ENCODE results near the gene MNT.
"Not testable (repeated sequence)": the region's sequence is repeated elsewhere in the genome, so short reads cannot be mapped to it uniquely, and the experiment has no call there.

Gene MNT, protein sequence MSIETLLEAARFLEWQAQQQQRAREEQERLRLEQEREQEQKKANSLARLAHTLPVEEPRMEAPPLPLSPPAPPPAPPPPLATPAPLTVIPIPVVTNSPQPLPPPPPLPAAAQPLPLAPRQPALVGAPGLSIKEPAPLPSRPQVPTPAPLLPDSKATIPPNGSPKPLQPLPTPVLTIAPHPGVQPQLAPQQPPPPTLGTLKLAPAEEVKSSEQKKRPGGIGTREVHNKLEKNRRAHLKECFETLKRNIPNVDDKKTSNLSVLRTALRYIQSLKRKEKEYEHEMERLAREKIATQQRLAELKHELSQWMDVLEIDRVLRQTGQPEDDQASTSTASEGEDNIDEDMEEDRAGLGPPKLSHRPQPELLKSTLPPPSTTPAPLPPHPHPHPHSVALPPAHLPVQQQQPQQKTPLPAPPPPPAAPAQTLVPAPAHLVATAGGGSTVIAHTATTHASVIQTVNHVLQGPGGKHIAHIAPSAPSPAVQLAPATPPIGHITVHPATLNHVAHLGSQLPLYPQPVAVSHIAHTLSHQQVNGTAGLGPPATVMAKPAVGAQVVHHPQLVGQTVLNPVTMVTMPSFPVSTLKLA

DNA sequence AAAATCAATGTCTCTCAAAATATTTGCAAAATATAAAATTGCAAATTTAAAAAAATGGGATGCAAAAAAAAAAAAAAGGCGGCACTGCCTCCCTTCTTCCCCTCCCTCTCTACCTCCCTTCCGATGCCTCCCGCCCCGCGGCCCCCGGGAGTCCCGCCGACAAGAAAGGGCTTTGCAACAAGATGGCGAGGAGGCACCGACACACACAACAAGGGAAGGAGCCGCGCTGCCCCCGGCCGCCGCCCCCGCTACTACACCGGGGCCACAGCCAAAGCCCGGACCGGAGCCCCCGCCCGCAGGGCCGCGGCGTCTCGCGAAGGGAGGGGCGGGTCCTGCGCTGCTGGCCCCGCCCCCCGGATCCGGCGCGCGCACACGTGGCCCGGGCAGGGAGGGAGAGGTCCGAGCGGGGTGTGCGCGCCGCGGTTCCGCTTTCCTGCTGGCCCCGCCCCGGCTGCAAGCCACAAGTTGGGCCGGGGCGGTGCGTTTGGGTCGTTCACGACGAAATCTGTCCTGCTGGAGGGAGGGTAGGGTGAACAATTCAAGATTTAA, at the start of gene MNT:
Gene MNT, minus strand, starts transcription at position 184 of the 549 bp plus-strand sequence. CDS start 348 bp downstream, outside the sequence.
- DNase-seq = peak; percentile 95

DNA sequence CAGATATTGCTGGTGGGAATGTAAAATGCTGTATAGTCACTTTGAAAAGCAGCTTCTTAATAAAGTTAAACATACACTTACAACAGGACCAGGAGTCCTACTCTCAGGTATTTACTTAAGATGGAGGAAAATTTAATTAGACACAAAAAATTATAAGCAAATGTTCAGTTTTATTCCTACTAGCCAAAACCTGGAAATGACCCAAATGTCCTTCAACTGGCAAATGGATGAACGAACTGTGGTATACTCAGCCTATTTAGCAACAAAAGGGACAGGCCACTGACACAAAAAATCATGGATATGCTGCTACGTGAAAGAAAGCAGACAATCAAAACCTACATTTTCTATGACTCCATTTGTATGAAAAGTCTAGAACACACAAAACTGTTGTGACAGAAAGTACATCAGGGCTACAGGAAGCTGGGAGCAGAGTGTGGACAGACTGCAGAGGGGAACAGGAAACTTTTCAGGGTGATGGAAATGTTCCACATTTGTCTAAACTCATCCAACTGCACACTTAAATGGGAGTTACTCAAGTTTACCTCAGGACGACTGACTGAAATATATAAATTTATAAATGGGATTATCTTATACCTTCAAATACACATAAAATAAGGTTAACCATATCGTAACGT, 49.3 kb upstream of the MNT start:
- no peak for DNase-seq

DNA sequence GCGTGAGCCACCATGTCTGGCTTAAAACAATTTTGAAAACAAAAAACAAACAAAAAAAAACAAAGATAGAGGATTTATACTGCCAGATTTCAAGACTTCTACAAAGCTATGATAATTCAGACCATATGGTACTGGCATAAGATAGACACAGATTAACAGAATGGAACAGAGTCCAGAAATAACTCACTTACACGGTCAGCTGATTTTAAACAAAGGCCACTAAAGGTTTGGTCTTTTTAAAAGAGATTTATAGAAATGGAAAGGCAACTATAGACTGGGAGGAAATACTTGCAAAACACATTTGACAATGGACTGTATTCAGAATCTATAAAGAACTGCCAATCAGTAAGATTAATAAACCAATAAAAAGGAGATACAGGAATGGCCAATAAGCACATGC, 48.6 kb upstream of the MNT start:
- DNase-seq = peak; percentile 17

DNA sequence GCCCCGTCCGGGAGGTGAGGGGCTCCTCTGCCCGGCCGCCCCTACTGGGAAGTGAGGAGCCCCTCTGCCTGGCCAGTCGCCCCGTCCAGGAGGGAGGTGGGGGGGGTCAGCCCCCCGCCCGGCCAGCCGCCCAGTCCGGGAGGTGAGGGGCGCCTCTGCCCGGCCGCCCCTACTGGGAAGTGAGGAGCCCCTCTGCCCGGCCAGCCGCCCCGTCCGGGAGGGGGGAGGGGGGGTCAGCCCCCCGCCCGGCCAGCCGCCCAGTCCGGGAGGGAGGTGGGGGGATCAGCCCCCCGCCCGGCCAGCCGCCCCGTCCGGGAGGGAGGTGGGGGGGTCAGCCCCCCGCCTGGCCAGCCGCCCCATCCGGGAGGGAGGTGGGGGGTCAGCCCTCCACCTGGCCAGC, 46.6 kb upstream of the MNT start:
- DNase-seq = not testable (repeated sequence)

DNA sequence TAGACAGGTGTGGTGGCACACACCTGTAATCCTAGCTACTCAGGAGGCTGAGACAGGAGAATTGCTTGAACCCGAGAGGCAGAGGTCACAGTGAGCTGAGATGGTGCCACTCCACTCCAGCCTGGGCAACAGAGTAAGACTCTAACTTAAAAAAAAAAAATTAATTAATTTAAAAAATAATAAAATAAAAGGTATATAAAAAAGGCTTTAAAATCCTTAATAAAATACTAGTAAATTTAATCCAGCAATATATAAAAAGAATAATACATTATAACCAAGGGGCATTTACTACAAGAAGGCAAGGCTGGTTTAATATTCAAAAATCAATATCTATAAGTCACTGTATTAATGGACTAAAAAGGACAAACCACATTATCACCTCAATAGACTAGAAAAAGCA, 44.8 kb upstream of the MNT start:
- DNase-seq = no peak

DNA sequence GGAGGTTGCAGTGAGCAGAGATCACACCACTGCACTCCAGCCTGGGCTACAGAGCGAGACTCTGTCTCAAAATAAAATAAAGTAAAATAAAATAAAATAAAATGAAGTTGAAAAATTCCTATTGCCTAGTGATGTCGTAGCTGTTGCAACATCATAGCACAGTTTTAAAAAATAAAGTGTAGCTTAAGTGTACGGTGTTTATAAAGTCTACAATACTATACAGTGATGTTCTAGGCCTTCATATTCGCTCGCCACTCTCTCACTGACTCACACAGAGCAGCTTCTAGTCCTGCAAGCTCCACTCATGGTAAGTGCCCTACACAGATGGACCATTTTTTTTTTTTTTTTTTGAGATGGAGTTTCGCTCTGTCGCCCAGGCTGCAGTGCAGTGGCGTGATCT, 43.5 kb upstream of the MNT start:
- DNase-seq = no peak

DNA sequence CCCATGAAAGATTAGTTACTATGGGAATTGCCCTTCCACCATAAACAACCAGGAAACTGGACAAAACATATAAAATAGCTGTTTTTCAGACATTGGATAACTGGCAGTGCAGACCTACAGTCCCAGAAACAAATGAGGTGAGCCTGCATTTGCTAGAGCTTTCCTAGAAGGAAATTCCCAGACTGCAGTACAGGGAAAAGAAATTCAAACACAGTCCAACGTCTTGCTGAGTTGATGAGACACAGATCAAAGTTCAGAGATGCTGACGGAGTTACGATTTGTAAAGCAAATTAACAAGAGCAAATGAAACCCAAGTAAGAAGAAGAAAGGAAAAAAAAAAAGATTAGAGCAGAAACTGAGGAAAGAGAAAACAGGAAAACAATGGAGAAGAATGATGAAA, 41.3 kb upstream of the MNT start:
- no peak for DNase-seq

DNA sequence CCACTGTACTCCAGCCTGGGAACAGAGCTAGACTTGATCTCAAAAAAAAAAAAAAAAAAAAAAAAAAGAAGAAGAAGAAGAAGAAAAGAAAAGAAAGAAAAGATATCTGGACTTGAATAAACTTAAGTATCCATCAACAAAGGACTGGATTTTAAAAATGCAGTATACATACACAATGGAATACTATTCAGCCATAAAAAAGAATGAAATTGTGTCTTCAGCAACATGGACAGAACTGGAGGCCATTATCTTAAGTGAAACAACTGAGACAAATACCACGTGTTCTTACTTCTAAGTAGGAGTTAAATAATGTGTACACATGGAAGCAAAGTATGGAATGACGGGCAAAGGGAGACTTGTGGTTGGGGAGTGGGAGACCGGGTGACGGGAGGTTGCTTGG, 40.1 kb upstream of the MNT start:
- DNase-seq = no peak

DNA sequence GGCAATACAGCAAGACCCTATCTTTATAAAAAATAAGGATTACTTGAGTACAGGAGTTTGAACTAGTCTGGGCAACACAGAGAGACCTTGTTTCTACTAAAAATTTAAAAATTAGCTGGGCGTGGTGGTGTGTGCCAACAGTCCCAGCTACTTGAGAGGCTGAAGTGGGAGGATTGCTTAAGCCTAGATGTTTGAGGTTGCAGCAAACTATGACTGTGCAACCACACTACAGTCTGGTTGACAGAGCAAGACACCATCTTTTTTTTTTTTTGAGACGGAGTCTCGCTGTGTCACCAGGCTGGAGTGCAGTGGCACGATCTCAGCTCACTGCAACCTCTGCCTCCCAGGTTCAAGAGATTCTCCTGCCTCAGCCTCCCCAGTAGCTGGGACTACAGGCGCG, 39.1 kb upstream of the MNT start:
- peak; percentile 27 for DNase-seq

DNA sequence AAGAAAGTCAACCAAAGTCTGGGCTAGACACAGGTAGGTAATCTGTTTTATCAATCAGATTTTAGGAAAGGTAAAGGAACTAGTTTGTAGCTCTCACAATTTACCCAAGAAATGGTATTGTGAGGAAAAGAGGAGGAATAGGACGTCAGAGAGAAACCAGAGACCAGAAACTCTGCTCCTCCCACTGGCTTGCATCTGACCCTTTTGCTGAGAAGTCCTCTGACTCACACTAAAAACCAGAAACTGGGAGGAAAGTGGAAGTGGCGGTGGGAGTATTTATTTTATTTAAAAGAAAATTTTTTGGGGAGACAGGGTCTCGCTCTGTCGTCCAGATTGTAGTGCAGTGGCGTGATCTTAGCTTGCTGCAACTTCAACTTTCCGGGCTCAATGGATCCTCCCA, 38.0 kb upstream of the MNT start:
- peak; percentile 36 for DNase-seq

DNA sequence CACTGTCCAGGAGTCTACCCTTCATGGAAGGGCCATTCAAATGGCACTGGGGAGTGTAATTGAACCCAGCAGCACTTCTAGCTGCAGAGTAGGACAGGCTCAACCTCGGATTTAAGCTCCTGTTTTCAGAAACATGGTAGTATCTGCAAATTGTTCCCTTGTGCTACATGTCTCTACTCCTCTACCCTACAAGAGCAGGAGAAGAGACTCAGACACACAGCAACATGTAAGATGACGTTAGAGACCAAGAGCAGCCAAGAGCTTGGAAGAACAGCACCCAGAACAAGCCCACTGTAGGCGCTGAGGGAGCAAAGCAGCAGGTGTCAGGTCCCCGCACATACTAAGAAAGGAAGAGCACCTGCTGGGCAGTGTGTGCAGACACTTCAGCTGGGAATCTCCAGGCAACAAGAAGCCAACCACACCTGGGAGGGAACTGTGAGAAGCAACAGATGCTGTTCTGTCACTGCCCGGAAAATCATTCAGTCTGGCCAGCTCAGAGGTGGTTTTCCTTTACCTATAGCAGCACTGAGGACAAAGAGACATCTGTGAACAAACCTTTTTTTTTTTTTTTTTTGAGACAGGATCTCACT, 35.6 kb upstream of the MNT start:
- no peak for DNase-seq

DNA sequence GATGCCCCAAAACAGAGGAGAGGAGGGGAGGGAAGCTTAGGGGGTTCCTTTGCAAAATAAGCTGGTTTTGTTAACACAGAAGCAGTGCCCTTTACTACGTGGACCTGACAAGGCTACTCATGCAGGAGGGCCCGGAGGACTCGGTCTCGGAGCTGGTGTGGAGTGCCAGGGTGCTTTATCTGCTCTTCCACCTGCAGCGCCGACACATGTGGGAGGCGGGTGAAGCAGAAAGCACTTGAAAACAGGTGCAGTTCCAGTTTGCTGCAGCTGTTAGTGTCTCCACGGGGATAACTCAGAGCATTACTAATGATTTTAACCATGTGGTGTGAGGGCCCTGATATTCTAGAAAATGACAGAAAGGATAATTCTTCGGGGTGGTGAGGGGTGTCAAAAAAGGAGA, 35.0 kb upstream of the MNT start:
- DNase-seq = no peak

DNA sequence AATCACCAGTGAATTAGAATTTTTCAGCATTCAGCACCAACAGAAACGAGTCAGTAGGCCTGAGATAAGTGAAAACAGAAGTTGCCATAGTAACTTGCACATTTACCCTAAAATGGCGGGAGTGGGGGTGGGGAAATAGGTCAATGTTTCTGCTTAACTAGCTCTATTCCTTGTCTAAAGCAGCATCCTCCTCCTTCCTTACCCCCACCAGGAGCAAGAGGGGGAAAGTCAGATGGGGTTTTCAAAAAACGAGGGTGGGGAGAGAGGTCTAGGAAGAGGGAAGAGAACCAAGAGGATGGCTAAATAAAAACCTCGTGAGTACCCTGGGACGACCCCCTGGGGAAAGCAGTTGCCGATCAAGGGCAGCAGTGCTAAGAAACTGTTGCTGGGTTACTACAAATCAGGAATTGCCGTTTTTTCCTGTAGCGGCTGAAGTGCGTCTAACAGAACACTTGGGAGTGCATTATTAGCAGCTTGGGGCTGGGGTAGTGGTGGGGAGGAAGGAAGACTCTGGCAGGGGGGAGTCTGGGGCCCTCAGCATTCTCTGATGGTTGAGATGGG, 34.4 kb upstream of the MNT start:
- peak; percentile 49 for DNase-seq

DNA sequence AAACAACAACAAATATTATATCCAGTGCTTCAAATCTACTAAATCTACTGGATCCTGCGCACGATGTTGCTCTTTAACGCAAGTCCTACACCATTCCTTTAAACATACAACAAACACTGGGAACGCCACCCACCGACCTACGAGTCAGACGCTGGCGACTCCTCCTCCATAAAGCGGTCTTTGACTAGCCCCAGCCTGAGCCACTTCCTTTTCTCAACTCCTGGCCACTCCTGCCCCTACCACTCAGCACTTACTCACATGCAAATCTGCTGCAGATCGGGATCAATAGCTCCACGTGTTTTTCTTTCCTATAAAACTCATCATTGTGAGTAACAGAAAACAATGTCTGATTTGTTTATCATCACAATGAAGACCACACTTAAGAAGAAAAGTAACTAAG, 32.8 kb upstream of the MNT start:
- DNase-seq = peak; percentile 20

DNA sequence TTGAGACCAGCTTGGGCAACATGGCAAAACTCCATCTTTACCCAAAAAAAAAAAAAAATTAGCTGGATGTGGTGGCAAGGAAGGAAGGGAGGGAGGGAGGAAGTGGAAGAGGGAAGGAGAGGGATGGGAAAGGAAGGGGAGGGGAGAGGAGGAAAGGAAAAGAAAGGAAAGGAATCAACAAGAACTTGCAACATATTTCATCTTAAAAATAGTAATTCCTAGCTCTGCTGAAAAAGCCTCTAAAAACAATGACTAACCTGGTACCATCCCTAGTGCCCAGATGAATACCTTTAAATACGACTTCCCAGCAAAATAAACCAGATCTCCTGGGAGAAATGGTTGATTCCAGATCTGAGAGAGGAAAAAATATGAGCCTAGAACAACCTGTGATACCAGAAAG, 27.1 kb upstream of the MNT start:
- no peak for DNase-seq

DNA sequence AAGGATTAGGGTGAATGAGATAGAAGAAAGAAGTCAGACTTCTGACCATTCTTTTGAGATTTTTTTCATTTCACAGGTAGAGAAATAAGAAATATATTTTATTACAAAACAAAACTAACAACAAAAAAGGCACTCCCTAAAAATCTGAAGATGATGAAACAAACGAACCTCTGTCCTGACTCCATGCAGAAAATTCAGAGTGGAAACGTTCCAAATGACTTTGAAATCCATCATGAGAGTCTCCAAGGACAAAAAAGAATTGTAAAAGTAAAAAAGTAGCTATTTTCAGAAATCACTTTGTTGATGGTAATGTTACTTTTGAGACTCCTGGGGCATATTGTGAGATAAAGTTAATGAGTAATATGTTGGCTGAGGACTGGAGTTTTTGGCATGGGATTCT, 26.4 kb upstream of the MNT start:
- no peak for DNase-seq

DNA sequence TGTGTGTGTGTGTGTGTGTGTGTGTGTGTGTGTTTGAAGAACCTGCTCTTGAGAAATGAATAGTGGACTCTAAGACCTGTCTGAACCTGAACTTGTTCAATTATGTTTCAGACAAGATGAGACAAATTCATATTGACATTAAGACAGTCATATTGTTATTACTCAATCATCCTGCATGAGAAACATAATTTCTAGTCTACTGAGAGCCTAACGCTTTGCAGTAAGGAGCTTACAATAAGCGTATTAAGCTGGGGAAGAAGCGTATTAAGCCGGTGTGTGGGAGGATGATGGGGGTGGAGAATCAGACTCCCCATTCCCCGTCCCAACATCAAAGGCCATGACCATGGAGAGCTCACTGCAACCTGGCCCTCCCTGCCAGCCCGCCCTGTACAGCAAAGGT, 22.4 kb upstream of the MNT start:
- DNase-seq = no peak

DNA sequence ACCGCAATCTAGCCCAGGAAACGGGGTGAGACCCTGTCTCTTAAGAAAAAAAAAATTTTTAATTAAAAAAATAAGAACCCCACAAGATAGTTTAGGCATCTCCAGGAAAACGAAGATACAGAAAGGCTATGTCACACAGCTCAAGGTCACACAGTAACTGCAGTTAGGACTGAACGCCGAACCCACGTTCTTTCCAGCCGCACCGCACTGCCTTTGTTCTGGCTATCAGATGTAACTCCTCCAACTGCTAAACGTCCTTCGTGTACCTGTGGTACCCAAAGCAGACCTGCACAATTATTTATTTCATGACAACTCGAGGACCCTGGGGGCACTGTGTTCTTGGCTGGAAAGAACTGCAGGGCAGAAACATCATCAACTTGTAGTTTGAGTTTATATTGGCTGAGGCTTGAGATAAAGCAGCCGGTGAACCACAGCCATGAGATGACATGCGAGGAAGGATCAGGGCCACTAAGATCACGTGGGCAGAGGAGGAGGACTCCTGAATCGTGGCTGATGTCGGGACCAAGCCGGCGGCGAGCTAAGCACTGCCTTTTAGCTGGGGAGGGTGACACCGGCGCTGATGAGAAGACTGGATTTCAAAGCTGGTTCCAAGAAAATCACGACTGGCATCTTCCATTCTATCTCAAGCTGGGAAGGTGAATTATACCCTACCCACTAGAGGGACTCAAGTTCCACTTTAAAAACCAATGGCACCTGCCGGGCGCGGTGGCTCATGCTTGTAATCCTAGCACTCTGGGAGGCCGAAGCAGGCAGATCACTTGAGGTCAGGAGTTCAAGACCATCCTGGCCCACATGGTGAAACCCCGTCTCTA, 20.7 kb upstream of the MNT start:
- DNase-seq = no peak

DNA sequence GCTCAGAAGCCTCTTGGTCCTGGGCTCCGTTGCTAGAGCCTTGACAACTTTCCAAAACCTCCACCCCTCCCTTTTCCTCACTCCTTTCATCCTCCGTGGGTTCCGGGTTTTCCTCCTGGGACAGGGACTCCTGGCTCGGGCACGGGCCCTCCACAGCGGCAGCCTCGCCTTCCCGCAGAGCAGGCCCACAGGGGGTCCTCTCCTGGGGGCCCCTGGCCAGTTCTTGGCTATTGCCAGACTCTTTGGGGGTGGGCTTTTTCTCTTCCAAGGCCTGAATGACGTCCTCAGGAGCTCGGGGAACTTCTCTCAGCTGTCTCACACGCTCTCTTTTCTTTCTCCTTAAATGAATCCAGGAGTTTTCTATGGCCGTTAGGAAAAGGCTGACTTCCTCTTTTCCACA, 19.3 kb upstream of the MNT start:
- no peak for DNase-seq

DNA sequence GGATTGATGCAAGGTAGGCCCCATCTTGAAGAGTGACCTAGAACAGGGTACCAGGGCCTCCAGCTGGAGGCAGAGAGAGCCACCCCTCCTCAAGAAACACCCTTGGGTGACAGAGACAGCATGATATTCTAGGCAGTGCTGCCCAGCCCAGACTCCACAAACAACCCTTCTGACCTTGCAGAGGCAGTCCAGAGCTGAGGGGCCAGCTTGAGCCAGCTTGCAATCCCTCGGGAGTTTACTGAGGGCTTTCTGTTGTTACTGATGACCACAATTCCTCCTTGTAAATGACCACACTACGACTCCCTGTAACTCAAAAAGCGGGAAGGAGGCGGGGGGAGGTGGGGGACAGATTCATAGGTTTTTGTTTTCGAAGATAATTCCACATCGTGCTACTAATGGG, 18.6 kb upstream of the MNT start:
- DNase-seq = no peak

DNA sequence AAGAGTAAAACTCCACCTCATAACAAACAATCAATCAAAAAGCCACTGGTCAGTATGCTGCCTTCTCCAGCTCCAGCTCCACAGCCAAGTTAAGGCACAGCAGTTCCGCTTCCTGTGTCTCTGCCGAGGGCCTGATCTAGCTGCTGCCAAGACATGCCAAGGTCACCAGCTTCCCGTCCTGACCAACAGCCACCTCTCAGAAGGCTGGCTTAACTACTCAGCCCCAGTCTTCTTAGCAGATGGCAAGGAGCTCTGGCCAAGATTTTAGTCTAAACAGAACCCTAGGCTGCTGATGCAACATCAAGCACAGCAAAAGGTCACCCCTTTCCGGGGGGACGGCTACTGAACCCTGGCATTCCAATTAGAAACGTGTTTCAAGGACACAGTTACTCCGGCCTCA, 17.7 kb upstream of the MNT start:
- no peak for DNase-seq

DNA sequence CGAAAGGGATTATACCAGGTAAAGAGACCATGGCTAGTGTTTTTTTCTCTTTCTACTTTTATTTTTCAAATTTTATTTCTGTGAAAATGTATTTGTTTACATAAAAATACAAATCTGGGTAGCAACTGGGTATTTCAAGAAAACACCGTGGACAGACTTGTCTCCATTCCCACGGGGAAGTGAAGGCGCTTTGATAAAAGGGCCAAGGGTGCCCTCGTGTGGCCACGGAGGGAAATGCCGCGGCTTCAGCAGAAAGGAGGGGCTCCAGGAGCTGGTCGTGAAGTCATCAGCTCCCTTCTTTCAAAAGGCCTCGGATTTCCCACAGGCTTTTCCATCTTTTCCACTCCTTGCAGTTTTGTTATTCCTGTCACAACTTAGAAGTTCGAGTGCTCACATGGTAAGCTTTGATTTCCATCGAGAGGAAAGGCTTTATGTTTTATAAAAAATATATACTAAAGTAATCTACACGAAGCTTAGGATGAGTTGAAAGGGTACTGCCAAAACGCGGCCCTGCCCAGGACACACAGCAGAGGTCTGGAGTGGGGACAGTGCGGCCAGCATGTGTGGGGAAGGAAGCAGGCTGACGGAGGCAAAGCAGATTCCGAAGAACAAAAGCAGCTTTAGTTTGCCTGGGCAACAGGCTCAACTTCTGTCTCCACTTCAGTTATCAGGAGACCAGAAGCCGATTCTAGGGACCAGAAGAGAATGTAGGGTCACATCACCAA, 15.3 kb upstream of the MNT start:
- DNase-seq = peak; percentile 85

All from fibroblast of upper back skin (primary cell).